ENCODE results near the gene TNRC6C. TPM values are rescaled to one million over a fixed set of nuclear protein-coding genes. Genes with fewer than 3 reads are reported as not detected.

Gene TNRC6C
- total RNA-seq, 4 donors from 2014 or later = 9.1 to 32.7 (median 14.3) TPM

DNA sequence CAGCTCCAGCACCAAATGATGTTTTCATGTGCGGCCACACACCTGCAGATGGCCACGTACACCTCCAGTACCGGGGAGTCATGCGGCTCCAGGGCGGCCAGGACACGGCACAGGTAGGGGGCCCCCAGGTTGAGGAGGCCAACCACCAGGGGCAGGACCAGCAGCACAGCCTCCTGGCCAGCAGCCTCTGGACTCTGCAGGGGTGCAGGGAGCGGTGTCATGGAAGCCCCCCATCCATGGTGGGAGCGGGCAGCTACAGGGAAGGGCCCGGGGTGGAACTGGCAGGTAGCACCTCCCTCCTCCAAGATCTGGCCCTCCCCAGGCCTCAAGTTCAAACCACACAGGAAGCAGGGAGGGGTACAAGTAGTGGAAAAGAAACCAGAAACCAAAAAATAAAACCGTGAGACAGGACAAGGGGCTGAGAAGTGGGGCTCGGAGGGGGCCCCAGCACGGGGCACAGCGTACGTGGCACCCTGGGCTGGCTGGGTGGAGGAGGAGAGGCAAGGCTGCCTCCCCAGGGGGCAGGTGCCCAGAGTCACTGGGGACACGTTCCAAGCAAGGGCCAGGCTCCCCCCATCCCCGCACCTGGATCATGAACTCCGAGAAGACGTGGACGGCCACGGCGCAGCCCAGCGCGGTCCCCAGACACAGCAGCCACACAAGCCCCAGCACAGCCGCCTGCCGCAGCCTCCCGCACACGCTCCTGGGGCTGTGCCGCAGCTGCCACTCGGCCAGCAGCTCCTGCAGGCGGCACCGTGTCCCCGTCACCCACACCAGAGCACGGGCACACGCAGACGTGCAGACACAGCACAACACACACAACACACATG, 162.7 kb downstream of the TNRC6C start:
- no peaks in the 10 kb centered on the region for H3K36me3 ChIP-seq

DNA sequence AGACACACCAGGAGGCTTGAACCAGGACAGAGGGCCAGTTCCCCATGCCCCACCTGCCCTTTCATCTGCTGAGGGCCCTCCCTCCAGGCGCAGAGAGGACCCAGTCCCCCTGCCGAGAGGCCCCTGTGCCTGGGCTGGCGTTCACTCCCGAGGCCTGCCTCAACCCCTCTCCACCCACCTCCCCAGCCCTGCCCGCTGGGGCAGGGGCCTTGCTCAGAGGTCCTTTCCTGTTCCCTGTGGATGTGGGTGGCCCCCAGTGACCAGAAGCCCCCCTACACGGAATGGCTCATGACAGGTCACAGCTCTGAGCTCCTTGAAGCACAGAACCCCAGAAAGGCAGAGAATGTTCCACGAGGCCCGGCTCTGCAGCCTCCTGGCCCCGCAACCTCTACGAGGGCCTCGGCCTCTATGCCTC, 163.3 kb downstream of the TNRC6C start:
- Histone ChIP-seq H3K4me3 (replicated peaks in 1 of 3) (no peak overlapping the region), H3K27ac (no peak overlapping the region), H3K27me3 (no peaks in the 10 kb centered on the region), H3K9me3 (no peaks in the 10 kb centered on the region), H3K4me1 (peaks cover 9 to 17% of the 10 kb centered on the region in 2 donors), H3K36me3 (no peaks in the 10 kb centered on the region)
- DNase-seq = no peak
- TF ChIP-seq POLR2A (IDR thresholded peaks at IDR 0.05) = no peak
- TF ChIP-seq, protein P1, sequence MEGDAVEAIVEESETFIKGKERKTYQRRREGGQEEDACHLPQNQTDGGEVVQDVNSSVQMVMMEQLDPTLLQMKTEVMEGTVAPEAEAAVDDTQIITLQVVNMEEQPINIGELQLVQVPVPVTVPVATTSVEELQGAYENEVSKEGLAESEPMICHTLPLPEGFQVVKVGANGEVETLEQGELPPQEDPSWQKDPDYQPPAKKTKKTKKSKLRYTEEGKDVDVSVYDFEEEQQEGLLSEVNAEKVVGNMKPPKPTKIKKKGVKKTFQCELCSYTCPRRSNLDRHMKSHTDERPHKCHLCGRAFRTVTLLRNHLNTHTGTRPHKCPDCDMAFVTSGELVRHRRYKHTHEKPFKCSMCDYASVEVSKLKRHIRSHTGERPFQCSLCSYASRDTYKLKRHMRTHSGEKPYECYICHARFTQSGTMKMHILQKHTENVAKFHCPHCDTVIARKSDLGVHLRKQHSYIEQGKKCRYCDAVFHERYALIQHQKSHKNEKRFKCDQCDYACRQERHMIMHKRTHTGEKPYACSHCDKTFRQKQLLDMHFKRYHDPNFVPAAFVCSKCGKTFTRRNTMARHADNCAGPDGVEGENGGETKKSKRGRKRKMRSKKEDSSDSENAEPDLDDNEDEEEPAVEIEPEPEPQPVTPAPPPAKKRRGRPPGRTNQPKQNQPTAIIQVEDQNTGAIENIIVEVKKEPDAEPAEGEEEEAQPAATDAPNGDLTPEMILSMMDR (IDR thresholded peaks at IDR 0.05) = no peak
- 54 to 71% methylated on average over 3 to 8 of the region's 11 CpGs for WGBS, 2 donors
- intact Hi-C loops (cut with DNase I) = no loop called here

More for the DNA sequence above, 162.7 kb downstream of the TNRC6C start:
- no peaks in the 10 kb centered on the region for H3K27me3 ChIP-seq
- TF ChIP-seq POLR2A (IDR thresholded peaks at IDR 0.05) = no peak
- TF ChIP-seq, protein P1 (IDR thresholded peaks at IDR 0.05) = no peak
- peaks cover 8 to 18% of the 10 kb centered on the region in 2 donors for H3K4me1 ChIP-seq
- H3K9me3 ChIP-seq = no peaks in the 10 kb centered on the region
- intact Hi-C loops (cut with DNase I) = no loop called here
- WGBS, 2 donors = 88 to 89% methylated on average over 13 to 21 of the region's 35 CpGs
- DNase-seq = no peak
- no peak overlapping the region for H3K27ac ChIP-seq
- no peak overlapping the region for H3K4me3 ChIP-seq (replicated peaks in 1 of 3)

DNA sequence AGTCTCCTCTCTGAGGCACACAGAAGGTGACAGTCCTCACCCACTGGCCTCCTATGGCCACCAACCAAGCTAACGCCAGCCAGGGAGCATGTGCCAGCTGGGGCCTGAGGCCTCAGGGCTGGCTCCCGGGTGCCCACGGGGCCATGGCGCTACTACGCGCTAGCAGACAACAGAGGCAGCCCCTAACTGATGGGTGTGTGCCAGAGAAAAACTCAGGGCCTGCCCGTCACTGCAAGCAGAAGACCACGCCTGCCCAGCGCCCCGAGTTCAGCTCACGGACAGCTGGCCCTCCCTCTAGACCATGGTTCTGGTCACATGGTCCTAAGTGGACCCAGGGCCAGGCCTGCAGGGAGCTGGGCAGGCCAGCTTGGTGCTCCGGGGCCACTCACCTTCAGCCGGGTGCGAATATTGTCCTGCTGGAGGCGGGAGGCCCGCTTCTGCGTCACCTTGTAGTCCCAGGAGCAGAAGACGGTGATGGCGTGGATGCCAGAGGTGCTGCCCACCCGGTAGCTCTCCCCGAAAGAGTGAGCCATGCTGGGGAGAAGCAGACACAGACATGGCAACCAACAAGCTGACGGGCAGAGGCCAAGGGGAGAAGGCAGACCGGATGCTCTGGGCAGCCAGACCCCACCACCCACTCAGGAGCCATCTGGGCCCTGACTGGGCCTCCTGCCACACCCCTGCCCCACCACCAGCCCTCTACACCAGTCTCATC, 163.9 kb downstream of the TNRC6C start:
- no peaks in the 10 kb centered on the region for H3K36me3 ChIP-seq
- peaks cover 9 to 17% of the 10 kb centered on the region in 2 donors for H3K4me1 ChIP-seq
- WGBS, 2 donors = 89 to 97% methylated on average over 13 to 14 of the region's 23 CpGs
- no peaks in the 10 kb centered on the region for H3K9me3 ChIP-seq
- H3K27ac ChIP-seq = no peak overlapping the region
- intact Hi-C loops (cut with DNase I) = no loop called here
- TF ChIP-seq, protein P1 (IDR thresholded peaks at IDR 0.05) = no peak
- no peak for TF ChIP-seq POLR2A (IDR thresholded peaks at IDR 0.05)
- DNase-seq = no peak
- H3K27me3 ChIP-seq = no peaks in the 10 kb centered on the region
- H3K4me3 ChIP-seq (replicated peaks in 1 of 3) = no peak overlapping the region

DNA sequence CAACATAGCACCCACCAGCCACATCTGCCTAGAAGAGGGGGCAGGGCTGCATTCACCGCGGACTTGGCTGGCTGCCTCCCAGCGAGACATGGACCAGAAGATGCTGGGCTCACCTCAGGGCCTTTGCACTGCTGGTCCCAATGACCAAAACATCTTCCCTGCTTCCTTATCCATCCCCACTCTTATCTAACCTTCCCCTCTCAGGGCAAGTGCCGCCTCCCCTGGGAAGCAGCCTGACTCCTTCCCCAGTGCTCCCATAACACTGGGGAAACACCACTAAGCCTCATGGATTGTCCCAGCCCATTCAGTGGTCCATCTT, 164.4 kb downstream of the TNRC6C start:
- no peak for DNase-seq
- intact Hi-C loops (cut with DNase I) = no loop called here
- WGBS, 2 donors = 100% methylated on average over 4 of the region's 4 CpGs
- H3K27ac ChIP-seq = no peak overlapping the region
- TF ChIP-seq POLR2A (IDR thresholded peaks at IDR 0.05) = no peak
- no peak overlapping the region for H3K4me3 ChIP-seq (replicated peaks in 1 of 3)
- peaks cover 9 to 17% of the 10 kb centered on the region in 2 donors for H3K4me1 ChIP-seq
- no peaks in the 10 kb centered on the region for H3K27me3 ChIP-seq
- no peaks in the 10 kb centered on the region for H3K36me3 ChIP-seq
- H3K9me3 ChIP-seq = no peaks in the 10 kb centered on the region

DNA sequence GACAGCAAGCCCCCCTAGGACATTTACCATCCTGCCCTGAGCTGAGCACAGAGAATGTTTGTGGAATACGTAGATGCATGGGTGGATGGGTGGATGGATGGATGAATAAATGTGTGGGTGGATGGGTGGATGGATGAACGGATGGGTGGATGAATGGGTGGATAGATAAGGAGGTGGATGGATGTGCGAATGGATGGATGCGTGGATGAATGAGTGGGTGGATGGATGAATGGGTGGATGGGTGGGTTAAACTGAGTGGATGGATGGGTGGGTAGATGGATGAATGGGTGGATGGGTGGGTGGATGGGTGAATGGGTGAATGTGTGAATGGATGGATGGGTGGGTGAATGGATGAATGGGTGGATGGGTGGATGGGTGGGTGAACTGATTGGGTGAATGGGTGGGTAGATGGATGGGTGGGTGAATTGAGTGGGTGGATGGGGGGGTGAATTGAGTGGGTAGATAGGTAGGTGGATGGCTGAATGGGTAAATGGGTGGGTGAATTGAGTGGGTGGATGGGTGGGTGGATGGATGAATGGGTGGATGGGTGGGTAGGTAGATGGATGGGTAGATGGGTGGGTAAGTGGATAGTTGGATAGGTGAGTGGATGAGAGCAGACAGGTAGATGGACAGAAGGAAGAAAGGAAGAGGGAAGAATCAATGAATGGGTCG, 164.9 kb downstream of the TNRC6C start:
- H3K4me3 ChIP-seq (replicated peaks in 1 of 3) = no peak overlapping the region
- no peaks in the 10 kb centered on the region for H3K9me3 ChIP-seq
- TF ChIP-seq POLR2A (IDR thresholded peaks at IDR 0.05) = no peak
- TF ChIP-seq, protein P1 (IDR thresholded peaks at IDR 0.05) = no peak
- 95 to 96% methylated on average over 5 of the region's 5 CpGs for WGBS, 2 donors
- no peak for DNase-seq
- peaks cover 14 to 21% of the 10 kb centered on the region in 2 donors for H3K4me1 ChIP-seq
- H3K27me3 ChIP-seq = no peaks in the 10 kb centered on the region
- H3K36me3 ChIP-seq = no peaks in the 10 kb centered on the region
- intact Hi-C loops (cut with DNase I) = no loop called here
- H3K27ac ChIP-seq = no peak overlapping the region
